HG03025 (cell line): Measurements from ENCODE around the gene CD81.

Source experiments
- ATAC-seq: cut with Tn5 transposase; IDR thresholded peaks from one replicate; pipeline ENCODE4 v1.9.1; 2021; ENCODE audit warnings: mild to moderate bottlenecking, moderate library complexity; ENCODE audit not compliant: unreplicated experiment, low FRiP score

Gene CD81

GRCh38 chr11:2400762-2401435 lies 23.8 kb downstream of the CD81 start:
- ATAC-seq = no peak

GRCh38 chr11:2401436-2401984 lies 24.4 kb downstream of the CD81 start:
- ATAC-seq = no peak

- no peak for ATAC-seq
These were observed 25.0 kb downstream of the CD81 start for GRCh38 chr11:2402106-2402505.

- no peak for ATAC-seq
These were observed 26.0 kb downstream of the CD81 start for GRCh38 chr11:2402890-2403645.

- ATAC-seq = no peak
These were observed 27.7 kb downstream of the CD81 start for GRCh38 chr11:2404735-2405196.

GRCh38 chr11:2406451-2406850 lies 29.3 kb downstream of the CD81 start:
- no peak for ATAC-seq

DNA sequence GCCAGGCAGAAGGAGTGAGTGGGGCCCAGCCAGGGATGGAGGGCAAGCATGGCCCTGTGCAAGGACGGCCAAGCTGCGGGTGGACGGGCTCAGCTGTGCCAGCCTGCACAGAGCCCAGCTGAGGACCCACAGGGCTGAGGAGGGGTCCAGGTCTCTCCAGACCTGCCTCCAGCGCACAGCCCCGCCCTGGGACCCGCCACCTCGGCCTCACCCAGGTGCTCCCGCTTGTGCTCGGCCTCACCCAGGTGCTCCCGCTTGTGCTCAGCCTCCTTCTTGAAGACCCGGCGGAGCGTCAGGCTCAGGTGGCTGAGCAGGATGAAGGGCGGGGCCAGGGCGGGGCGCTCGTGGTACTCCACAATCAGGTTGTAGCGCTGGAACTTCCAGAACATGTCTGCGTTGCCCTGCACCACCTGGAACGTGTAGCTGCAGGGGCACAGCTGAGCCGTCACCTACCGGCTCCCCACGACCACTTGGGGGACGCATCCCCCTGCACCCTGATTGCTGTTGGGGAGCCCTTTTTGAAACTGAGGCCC lies 29.8 kb downstream of the CD81 start:
- no peak for ATAC-seq

DNA sequence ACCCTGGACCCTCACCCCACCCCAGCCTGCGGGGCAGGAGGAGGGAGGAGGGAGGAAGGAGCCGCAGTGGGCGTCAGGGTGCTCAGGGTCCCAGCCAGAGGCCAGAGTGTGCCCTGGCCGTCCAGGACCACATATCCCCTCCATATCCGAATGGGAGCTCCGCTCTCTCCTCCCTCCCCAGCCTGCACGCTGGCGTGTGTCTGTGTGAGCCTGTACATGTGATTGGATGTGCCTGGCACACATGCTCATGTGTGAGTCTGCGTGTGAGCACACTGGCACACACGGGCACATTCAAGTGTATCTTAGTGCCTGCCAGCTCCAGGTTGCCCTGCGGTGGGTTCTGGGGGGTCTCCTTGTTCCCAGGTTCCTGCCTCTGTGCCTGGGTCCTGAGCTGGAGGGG lies 31.6 kb downstream of the CD81 start:
- no peak for ATAC-seq

- no peak for ATAC-seq
These were observed 32.0 kb downstream of the CD81 start for GRCh38 chr11:2409126-2409525.

GRCh38 chr11:2409611-2410468 lies 32.7 kb downstream of the CD81 start:
- no peak for ATAC-seq

GRCh38 chr11:2410616-2411015 lies 33.5 kb downstream of the CD81 start:
- ATAC-seq = no peak

- no peak for ATAC-seq
These were observed 34.6 kb downstream of the CD81 start for GRCh38 chr11:2411446-2412305.

DNA sequence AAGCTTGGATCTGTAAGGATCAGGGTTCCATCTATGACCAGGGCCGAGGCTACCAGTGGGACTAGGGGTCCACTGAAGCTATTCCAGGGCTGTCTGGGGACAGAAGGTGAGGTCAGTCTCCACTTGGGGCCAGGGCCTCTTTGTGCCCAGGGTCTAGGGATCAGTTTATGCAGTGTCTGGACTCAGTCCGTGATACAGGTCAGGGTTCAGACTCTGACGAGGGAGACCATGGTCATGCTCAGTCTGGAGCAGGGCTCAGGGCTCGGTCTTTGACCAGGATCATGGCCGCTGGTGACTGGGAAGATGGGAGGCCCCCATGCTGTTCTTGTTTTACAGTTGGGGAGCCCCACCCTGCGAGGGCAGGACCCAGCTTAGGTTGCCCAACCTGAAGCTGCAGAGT lies 35.2 kb downstream of the CD81 start:
- no peak for ATAC-seq

- no peak for ATAC-seq
These were observed 36.9 kb downstream of the CD81 start for GRCh38 chr11:2413742-2414579.

GRCh38 chr11:2414616-2415015 lies 37.5 kb downstream of the CD81 start:
- no peak for ATAC-seq

- ATAC-seq = no peak
These were observed 38.1 kb downstream of the CD81 start for GRCh38 chr11:2415171-2415570.

DNA sequence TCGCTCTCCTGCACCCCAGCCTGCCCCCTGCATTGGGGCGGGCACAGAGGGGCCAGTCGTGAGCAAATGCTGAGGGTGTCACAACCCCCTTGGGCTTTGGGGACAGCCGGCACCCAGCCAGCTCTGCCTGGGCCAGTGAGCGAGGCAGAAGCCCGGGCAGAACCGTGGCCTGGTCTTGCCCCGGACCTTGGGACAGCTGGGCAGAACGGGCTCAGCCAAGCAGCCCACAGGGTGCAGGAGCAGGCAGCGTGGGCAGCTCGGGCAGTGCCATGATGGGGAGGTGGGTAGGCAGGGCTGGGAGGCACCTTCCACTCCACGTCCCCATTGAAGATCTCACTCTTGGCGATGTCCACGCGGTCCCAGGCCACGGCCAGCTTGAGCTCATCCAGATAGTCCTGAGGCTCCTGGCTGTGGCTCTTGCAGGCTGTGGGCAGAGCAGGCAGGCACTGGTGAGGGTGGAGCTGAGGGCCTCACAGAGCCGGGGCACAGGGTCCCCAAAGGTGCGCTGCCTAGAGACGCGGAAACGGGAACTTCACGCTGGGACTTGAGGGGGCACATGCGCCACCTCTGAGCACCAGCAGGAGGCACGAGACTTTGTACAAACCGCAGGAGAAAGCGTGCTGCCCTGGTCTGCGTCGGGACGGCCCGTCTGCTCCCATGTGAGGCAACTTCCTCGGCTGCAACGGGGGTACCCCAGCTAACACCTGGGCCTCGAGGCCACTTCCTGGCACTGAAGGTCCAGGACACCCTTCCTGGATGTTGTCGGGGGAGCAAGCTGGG lies 38.7 kb downstream of the CD81 start:
- no peak for ATAC-seq

DNA sequence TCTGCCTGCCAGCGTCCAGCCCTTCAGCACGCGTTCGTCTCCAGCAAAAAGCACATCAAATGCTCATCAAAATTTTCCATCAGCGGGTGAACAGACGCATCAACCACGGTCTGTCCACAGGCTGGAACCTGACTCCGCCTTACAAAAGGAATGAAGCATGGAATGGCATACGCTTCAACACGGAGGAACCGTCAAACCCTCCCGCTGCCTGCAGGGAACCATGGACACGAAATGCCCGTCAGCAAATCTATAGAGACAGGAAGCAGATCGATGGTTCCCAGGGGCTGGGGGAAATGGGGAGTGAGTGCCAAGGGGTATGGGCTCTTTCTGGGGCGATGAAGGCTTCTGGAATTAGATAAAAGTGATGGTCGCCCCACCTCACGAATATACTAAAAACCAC lies 39.7 kb downstream of the CD81 start:
- ATAC-seq = no peak
